Uterus (tissue), 2 donors: Measurements from ENCODE around the gene ALDH9A1.

Source experiments
- POLR2A ChIP-seq, 2 donors: fragments of 450-650 bp; IDR thresholded peaks; one replicate each; pipeline ENCODE4 v1.6.1; 2016; ENCODE audit warnings: antibody characterized with exemption in 2 of 2, mild to moderate bottlenecking in 1 of 2, moderate library complexity in 1 of 2
- TF ChIP-seq, protein P1 (sequence below), 4 experiments: fragments of 200-600 bp in 2 of 4; fragments of 450-650 bp in 2 of 4; sonication (generic) in 2 of 4; IDR thresholded peaks; one replicate each; pipeline ENCODE4 v1.5.1; 2016 to 2019; ENCODE audit warnings: antibody characterized with exemption in 4 of 4, mild to moderate bottlenecking in 2 of 4, moderate library complexity in 1 of 4

DNA sequence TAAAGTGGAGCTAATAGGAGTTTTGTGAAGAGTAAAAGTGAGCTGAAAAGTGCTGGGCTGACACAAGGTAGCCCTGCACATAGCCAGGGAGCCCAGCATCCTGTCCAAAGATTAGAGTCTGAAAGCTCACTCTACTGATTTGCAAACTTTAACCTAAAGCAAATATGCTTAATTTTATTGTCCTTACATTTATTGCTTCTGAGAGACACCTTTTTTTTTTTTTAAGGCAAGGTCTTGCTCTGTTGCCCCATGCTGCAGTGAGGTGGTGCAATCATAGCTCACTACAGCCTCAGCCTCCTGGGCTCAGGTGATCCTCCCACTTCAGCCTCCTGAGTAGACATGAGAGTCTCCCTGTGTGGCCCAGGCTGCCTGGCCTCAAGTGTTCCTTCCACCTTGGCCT, 50.8 kb downstream of the ALDH9A1 start:
- TF ChIP-seq, protein P1, sequence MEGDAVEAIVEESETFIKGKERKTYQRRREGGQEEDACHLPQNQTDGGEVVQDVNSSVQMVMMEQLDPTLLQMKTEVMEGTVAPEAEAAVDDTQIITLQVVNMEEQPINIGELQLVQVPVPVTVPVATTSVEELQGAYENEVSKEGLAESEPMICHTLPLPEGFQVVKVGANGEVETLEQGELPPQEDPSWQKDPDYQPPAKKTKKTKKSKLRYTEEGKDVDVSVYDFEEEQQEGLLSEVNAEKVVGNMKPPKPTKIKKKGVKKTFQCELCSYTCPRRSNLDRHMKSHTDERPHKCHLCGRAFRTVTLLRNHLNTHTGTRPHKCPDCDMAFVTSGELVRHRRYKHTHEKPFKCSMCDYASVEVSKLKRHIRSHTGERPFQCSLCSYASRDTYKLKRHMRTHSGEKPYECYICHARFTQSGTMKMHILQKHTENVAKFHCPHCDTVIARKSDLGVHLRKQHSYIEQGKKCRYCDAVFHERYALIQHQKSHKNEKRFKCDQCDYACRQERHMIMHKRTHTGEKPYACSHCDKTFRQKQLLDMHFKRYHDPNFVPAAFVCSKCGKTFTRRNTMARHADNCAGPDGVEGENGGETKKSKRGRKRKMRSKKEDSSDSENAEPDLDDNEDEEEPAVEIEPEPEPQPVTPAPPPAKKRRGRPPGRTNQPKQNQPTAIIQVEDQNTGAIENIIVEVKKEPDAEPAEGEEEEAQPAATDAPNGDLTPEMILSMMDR (IDR thresholded peaks at IDR 0.05), result no peak
- TF ChIP-seq POLR2A (IDR thresholded peaks at IDR 0.05), result no peak
